ENCODE data around the gene TRIM9.

The TRIM9 gene

DNA sequence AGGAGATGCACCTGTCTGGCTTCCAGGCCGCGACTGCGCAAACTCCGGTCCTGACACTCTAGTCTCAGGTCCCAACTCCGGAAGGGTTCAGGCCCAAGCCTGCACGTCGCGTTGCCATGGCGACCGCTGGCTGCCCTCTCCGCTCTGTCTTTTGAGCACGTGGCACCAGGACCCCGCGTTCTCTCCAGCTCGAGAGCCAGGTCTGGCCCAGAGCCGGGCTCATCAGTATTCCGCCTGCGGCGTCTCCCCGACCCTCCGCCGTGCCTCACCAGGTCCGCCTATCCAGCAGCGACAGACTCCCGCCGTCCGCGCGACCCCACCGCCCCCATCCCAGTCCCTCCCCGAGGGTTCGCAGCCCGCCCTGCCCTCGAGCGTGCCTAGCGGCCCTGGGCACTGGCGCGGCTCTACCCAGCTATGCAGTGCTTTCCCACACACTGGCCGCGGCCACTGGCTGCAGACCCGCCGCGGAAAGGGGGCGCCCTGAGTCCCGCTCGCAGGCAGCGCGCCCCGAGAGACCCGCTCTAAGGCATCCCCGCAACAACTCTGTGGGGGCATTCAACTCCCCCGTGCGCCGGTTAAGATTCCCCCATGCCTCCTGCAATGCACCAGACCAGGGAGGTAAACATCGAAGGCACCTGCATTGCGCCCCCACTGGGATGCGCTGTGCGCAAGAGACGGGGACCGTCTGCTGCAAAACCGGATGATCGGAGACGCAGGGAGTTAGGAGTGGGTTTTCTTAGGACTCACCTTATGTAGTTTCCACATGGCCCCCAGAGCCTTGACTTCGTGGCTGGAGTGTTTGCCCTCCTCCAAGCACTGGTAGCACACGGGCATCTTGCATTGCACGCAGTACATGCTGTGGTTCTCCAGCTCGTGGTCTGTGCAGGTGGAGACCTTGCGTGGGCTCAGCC is 1.3 kb downstream of the TRIM9 start:
- no peak for DNase-seq (ENCODE audit: low read depth)

DNA sequence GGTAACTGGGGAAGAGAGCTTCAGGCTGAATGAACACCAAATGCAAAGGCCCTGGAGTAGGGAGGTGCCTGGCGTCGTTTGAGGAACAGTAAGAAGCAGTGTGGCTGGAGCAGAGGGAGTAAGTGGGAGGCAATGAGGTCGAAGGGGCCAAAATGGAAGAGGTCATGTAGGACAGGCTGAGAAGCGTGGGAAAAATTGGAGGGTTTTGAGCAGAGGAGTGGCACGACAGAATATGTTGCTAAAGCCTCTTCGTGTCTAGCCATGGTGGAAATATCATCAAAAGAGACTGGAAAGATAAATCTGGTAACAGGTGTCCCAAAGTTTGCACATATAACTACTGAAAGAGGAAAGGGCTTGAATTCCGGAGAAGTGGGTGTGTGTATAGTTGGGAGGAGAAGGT is 1.9 kb downstream of the TRIM9 start:
- no peak for DNase-seq (ENCODE audit: low read depth)

DNA sequence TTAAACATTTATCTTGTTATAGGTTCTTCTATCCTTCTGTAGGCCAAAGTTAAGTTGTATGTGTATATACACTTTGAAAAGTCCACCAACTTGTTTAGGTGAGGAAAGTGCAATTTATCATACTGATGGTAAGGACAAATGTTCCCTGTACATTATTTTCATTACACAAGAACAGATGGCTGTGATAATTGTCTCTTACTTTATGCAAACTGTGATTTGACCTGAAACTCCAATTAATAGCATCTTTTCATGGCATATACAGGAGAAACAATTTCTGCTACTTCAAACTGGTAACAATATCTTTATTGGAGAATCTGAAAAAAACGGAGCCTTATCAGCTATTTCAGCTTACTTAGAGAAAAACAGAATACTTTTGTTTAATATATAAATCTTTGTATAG is 5.6 kb downstream of the TRIM9 start:
- no peak for DNase-seq (ENCODE audit: low read depth)

DNA sequence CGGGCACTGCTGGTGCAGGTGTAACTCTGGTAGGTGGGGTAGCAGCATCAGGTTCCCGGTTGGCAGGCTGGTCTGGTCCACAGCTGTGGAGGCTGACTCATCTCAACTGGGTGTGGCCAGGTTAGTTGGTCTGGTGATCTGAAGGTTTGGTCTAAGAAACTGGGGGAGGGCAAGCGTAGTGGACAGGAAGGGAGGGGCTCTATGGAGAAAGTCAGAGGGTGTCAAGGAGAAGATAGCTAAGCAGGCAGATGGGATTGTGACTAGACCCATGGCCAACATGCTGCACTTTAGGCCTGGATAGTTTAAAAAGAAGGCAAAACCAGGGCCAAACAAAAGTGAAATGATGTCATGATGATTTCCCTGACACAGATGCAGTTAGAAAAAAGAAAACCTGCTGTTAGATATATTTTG is 7.9 kb downstream of the TRIM9 start:
- DNase-seq (ENCODE audit: low read depth), result no peak

DNA sequence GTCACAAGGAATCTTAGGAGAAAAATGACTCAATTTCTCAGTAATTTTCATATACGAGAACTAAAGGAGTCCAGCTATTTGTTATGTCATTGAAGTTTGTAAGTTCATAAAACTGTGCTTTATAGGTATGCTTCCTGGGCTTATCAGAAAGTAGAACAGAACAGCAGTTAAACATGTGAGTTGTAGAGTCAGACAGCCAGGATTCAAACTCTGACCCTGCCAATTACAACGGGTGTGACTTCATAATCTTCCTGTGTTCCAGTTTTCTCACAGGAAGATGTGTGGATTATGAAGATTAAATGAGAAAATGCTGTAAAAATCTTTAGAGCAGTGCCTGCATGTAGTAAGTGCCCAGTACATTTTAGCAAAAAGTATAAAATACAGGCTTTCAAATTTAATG is 8.9 kb downstream of the TRIM9 start:
- no peak for DNase-seq (ENCODE audit: low read depth)

DNA sequence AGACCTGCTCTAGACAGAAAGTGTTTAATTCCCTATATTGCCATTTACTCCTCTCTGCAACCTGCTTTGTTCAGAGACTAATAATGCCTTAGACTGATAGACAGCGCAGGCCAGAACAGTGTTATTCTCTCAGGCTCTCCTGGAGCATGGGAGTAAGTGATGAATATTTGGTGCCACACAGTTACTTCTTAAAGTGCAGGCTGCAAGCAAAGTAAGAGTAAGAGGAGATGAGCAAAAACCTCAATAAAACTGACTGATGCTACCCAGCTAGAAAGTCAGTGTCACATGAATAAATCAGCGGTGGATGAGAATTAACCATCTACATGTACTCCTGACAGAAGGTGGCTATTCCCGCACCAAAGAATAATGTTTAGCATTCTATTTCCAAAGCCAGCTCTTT is 9.9 kb downstream of the TRIM9 start:
- DNase-seq (ENCODE audit: low read depth), result no peak

DNA sequence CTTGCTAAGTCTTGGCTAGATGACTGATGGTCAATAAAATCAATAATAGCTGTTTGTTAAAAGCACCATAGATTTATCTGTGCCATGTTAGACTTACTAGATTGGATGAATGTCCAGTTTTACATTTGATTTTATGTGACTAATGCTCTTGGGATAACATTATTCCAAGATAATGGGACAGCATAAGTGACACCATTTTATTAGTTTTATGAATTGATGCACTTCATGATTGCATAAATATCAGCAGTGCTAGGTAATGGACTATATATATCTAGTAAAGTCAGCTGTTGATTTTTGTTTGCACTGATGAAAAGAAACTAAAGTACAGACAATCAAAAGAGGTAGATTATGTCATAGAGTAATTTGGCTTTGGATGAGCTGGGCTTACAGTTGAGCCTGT is 10.4 kb downstream of the TRIM9 start:
- DNase-seq (ENCODE audit: low read depth), result no peak

DNA sequence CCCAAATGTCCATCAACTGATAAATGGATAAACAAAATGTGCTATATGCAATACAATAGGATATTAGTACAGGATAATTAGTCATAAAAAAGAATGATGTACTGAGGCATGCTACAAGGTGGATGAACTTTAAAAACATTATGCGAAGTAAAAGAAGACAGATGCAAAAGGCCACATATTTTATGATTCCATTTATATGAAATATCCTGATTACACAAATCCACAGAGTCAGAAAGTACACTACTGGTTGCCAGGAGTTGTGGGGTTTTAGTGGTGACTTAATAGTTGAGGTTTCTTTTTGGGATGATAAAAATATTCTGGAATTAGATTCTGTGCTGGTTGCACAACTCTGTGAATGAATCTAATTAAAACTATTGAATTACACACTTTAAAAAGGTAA is 12.6 kb downstream of the TRIM9 start:
- no peak for DNase-seq (ENCODE audit: low read depth)

DNA sequence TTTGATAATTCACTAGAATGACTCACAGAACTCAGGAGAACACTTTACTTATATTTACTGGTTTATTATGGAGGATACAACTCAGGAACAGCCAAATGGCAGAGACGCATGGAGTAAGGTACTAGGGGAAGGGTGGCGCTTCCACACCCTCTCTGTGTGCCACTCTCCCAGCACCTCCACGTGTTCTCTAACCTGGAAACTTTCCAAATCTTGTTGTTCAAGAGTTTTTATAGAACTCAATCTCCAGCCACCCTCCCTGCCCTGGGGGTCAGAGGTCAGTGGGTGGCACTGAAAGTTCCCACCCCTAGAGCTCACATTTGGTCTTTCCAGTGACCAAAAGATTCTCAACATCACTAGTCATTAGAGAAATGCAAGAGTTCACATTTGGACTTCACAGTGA is 13.2 kb downstream of the TRIM9 start:
- no peak for DNase-seq (ENCODE audit: low read depth)

DNA sequence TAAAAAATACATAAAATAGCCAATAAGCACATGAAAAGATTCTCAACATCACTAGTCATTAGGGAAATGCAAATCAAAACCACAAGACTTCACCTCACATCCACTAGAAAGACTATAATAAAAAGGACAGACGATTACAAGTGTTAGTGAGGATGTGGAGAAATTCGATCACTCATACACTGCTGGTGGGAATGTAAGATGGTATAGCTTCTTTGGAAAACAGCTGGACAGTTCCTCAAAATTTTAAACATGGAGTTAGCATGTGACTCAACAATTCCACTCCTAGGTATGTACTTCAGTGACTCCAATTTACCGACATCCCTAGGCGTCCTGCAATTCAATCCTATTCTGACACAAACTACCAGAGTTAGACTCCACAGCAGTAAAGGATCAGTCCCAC is 13.7 kb downstream of the TRIM9 start:
- no peak for DNase-seq (ENCODE audit: low read depth)

DNA sequence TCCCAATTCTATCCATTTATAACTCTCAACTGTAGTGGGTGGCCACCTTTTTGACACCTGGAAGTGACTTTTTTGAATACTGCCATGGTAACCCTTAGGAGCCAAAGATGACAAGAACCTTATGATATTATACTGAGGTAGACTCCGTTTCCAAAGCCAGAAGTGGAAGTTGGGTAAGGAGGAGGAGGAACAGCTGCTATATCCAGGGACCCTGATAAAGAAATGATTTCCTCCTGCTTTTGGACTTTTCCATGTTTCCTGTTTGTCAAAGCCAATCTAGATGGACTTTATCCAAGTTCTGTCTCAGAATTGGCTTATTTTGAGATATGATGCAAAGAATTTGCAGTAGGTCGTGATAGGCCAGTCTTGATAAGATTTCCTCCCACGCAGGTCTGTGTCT is 14.3 kb downstream of the TRIM9 start:
- DNase-seq (ENCODE audit: low read depth), result no peak

DNA sequence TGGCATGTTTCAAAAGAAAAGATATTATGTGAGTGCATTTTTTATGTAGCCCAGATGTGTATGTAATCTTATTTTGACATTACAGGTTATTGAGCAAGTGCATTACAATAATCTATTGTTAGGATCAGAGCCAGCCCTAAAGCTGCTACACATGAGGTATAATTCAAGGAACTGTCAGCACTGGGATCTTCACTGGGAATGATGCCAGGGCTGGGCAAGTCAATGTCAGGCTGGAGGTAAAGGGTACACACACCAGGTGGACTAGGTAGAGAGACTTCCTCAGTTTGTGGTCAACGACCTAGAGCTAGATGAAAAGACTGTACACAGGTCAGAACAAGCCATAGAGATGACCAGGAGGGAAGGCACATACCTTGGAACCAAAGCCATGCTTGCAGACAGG is 15.4 kb downstream of the TRIM9 start:
- no peak for DNase-seq (ENCODE audit: low read depth)

DNA sequence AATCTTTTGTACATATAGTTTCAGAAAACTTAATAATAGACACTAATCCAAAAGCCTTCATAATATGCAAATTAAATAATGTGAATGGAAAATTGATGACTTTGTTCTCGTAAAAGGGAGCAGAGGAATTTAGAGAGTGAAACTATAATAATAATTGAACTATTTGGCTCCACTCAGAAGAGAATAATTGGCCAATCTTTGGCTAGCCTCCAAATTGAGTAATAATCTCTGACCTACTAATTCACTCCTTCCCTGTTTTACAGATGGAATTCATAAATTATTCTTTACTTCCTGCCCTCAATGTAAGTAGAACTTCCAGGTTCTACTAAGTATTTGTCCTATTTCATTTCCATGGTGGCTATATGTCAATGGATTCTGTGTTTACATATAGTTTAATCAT is 15.8 kb downstream of the TRIM9 start:
- DNase-seq (ENCODE audit: low read depth), result no peak

DNA sequence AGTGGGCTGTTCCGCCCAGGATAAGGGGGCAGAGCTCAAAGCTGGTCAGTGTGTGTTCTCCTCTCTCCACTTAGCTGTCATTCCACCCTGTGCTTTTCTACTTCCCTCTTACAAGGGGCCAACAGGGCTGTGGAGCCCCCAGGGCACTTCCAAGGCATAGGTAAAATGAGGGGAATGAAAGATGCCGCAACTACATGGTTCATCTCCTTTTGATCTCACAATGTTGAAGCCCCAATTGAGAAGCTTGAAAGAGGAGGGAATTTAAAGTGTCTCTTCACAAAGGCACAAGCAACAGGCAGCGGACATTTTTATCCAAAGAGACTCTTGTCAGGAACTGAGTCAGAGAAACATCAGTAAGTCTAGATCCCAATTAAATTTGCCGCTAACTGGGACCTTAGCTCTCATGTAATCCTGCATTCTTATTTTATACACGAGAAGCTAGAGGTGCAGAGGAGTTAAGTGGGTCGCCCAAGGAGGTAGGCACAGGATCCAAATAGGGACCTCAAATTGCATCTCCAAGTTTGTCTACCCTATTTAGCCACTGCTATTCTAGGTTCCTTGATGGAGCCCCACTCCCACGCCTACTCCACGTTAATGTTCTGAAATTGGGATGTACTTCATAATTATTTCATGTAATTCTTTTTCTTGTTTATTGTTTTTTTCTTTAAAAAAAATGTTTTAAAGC is 20.1 kb downstream of the TRIM9 start:
- no peak for DNase-seq (ENCODE audit: low read depth)

DNA sequence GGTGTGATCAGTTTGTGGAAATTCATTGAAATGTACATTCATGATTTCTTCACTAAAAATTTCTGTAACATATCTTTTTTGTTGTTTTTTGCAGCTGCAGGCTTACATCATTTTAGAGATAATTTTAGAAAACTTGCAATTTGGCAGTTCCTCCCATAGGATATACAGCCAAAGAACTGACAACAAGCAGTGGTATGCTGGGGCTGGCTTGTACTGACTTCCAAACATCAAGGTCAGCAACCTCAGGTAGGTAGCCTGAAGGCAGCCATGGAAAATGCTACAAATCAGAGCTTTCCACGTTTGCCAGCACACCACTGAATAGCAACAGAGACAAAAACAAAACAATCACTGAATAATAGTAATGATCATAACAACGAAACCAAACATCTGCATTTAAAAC is 21.2 kb downstream of the TRIM9 start:
- DNase-seq (ENCODE audit: low read depth), result no peak

DNA sequence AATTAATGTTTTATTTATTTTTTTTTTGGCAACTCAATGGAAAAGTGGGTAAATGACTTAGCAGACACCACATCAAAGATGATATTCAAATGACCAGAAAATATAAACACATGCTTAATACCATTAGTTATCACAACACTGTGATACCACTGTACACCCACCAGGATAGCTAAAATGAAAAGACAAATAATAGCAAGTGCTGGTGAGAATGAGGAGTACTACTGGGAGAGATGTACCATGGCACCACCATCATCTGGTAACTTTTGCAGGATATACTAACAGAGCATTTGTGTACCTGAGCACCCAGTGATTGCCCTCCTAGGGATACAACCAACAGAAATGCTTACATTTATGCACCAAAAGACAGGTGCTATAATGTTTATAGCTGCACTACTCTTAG is 21.9 kb downstream of the TRIM9 start:
- DNase-seq (ENCODE audit: low read depth), result no peak

DNA sequence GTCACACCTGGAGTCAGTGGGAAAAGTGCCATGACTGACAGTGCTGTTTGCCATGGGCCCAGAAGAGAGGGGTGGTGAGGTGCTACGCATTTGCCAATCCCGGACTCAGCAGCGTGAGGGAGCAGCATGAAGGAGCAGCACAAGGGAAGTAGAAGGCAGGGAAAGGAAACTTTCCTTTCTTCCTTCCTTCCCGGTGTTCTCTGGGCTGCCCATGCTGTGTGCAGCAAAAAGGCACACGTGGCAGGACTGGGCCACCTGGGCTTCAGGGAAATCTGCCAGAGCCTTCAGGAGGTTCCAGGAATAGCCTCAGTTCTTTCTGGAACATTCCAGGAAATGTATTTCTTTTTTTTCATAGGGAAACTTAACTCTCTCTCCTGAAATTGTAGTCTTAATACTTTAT is 23.0 kb downstream of the TRIM9 start:
- DNase-seq (ENCODE audit: low read depth), result no peak

DNA sequence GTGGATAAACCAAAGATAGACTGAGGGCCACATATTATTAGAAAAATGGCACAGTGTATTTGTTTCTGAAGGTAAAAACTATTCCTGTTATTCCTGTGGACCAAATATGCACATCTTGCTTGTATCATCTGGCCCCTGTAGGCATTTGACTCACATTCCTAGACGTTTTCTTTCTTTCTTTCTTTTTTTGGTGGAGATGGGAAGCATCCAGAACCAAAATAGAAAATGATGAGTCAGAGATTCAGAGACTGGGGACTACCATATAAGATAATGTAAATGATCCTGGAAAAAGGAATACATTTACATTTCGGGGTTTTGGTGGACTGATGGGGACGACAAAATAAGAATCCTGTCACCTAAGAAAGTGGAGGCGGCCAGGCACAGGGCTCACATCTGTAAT is 24.2 kb downstream of the TRIM9 start:
- DNase-seq (ENCODE audit: low read depth), result no peak

DNA sequence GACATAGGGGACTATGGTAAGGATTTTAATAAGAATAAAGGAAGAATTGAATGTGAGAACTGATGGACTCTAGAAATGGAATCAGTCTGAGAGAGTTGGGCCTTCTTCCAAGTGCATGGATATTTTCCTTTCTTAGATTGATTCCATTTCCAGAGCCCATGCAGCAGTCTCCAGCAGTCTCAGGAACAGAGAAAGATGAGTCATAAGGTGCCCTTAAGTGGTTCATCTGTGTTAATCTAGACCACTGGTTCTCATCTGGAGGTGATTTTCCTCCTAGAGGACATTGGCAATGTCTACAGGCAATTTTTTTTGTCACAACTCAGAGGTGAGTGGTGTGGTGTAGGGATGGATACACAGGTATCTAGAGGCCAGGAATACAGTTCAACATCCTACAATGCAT is 25.9 kb downstream of the TRIM9 start:
- DNase-seq (ENCODE audit: low read depth), result no peak

DNA sequence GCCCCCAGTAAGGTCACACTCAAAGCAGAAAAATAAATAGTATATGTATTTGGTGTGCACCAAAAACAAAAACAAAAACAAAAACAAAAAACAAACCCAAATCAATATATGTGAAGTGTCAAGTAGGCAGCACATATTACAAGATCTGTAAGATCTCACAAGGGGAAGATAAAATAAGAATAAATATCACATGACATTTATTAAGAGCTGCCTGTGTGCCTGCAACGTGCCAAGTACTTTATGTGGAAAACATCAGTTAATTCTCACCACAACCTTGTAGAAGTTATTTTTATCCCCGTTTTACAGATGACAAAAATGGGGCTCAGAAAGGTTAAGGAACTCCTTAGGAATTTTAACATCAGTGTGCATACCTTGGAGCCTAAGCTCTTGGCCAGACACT is 26.6 kb downstream of the TRIM9 start:
- DNase-seq (ENCODE audit: low read depth), result no peak

DNA sequence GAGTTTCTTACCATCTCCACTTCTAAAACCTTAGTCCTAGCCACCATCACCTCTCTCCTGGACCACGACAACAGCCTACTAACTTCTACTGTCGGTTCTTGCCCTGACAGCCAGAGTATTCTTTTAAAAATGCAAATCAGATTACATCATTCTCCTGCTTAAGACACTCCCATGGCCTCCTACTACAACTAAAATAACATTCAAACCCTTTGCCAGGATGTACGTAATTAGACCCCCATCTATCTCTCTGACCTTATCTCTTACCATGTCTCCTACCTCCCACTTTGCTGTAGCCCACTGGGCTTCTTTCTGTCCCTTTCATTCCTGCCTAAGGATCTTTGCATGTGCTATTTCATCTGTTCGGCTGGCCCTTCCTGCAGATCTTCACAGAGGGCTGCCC is 27.6 kb downstream of the TRIM9 start:
- DNase-seq (ENCODE audit: low read depth), result no peak

DNA sequence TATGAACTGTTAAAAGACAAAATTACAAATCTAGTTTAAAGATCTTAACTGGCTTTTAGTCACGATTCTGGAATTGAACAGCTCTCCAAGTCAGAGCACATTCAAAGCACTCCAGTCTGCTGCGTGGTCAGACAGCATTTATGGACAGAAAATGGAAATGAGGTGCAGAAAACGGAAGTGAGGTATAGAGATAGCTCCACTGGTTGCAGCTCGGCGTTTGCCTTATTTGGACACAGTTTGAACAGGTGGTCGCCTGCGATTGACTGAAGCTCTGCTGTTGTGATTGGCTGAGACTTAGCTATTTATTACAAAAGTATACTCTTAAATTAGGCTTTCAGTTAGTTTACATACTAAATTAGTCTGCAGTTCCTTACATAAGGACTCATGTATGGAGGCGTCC is 28.3 kb downstream of the TRIM9 start:
- no peak for DNase-seq (ENCODE audit: low read depth)

DNA sequence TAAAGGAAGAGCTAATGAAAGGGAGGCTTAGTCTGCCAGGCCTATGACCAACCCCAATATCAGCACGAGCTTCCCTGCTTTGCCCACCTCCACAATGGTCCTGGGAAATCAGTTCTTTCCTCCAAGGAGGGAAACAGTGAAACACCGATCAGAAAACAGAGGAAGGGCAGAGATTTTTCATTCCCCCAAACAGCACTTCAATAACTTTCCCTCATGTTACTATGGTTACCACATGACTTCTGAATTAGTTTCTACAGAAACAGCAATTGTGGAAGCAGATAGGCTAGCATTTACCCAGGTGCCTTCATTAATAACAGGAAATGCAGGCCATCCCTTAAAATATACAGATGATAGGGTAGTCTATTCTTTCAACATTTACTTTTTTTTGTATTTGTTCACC is 35.9 kb downstream of the TRIM9 start:
- DNase-seq (ENCODE audit: low read depth), result no peak

DNA sequence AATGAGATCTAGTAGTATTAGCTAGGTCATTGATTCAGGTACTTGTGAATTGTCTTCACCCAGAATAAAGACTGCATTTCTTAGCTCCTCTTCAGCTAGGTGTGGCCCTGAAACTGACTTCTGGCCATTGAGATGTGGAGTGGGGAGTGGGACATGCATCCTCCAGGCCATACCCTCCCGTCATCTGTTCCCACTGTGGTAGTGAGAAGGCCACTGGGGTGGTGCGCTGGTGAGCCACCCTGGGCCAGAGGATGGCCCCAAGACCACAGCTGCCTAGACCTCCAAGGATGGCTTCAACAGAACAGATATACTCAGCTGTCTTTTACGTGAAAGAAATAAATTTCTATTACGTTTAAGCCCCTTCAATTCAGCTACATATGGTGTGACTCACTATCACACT is 36.5 kb downstream of the TRIM9 start:
- no peak for DNase-seq (ENCODE audit: low read depth)
